GOT3 (cell line): Measurements from ENCODE around the gene SMIM34.
"Not testable (repeated sequence)": the region's sequence is repeated elsewhere in the genome, so short reads cannot be mapped to it uniquely, and the experiment has no call there.

ENCODE experiments used
- DNase-seq: peaks from one replicate; lab custom pipeline; 2025; ENCODE audit warnings: mixed read lengths; lab: John Stamatoyannopoulos, UW

SMIM34 gene

GRCh38 chr21:34423805-34424204, at the start of gene SMIM34:
Gene SMIM34, minus strand, starts transcription at chr21:34423951. Its CDS starts 112 bp downstream, at chr21:34423839.
- not testable (repeated sequence) for DNase-seq

- not testable (repeated sequence) for DNase-seq
These were observed 43.6 kb upstream of the SMIM34 start for GRCh38 chr21:34467333-34467732.

GRCh38 chr21:34459426-34459825, 35.7 kb upstream of the SMIM34 start:
- not testable (repeated sequence) for DNase-seq

GRCh38 chr21:34458266-34458665, 34.5 kb upstream of the SMIM34 start:
- not testable (repeated sequence) for DNase-seq

- DNase-seq, result not testable (repeated sequence)
These were observed 32.4 kb upstream of the SMIM34 start for GRCh38 chr21:34456180-34456579.

GRCh38 chr21:34455628-34456027, 31.9 kb upstream of the SMIM34 start:
- DNase-seq, result not testable (repeated sequence)

GRCh38 chr21:34447018-34447417, 23.3 kb upstream of the SMIM34 start:
- DNase-seq, result not testable (repeated sequence)

- not testable (repeated sequence) for DNase-seq
These were observed 19.7 kb upstream of the SMIM34 start for GRCh38 chr21:34443486-34443885.

GRCh38 chr21:34429710-34430109, 6.0 kb upstream of the SMIM34 start:
- DNase-seq, result not testable (repeated sequence)

- DNase-seq, result not testable (repeated sequence)
These were observed 4.7 kb upstream of the SMIM34 start for GRCh38 chr21:34428441-34428840.

- not testable (repeated sequence) for DNase-seq
These were observed 3.6 kb upstream of the SMIM34 start for GRCh38 chr21:34427339-34427738.

GRCh38 chr21:34417448-34418077, 6.2 kb downstream of the SMIM34 start:
- DNase-seq, result not testable (repeated sequence)

- not testable (repeated sequence) for DNase-seq
These were observed 16.5 kb downstream of the SMIM34 start for GRCh38 chr21:34407294-34407693.

- DNase-seq, result not testable (repeated sequence)
These were observed 17.1 kb downstream of the SMIM34 start for GRCh38 chr21:34406676-34407075.

- DNase-seq, result not testable (repeated sequence)
These were observed 17.6 kb downstream of the SMIM34 start for GRCh38 chr21:34406102-34406501.

GRCh38 chr21:34405686-34406085, 18.1 kb downstream of the SMIM34 start:
- DNase-seq, result not testable (repeated sequence)

- not testable (repeated sequence) for DNase-seq
These were observed 19.0 kb downstream of the SMIM34 start for GRCh38 chr21:34404742-34405141.

- DNase-seq, result not testable (repeated sequence)
These were observed 23.2 kb downstream of the SMIM34 start for GRCh38 chr21:34400522-34400921.

GRCh38 chr21:34383724-34384415, 39.9 kb downstream of the SMIM34 start:
- not testable (repeated sequence) for DNase-seq

GRCh38 chr21:34383138-34383537, 40.6 kb downstream of the SMIM34 start:
- not testable (repeated sequence) for DNase-seq

GRCh38 chr21:34375619-34375972, 48.2 kb downstream of the SMIM34 start:
- not testable (repeated sequence) for DNase-seq

- DNase-seq, result not testable (repeated sequence)
These were observed 48.7 kb downstream of the SMIM34 start, which contains the start of gene SMIM11 for GRCh38 chr21:34374940-34375618. Gene SMIM11, plus strand, starts transcription at chr21:34375507. Its CDS starts 3,998 bp downstream, at chr21:34379505.

GRCh38 chr21:34374462-34374861, 49.3 kb downstream of the SMIM34 start:
- DNase-seq, result not testable (repeated sequence)
